ENCODE data around the gene AK6. TPM values are rescaled to one million over a fixed set of nuclear protein-coding genes. Genes with fewer than 3 reads are reported as not detected.

The AK6 gene
- total and polyA plus RNA-seq, 9 of the 15 experiments (the other 6 are each of a cell fraction or from before 2014, with no cell fraction given), result 84.6 to 669 (median 143) TPM

DNA sequence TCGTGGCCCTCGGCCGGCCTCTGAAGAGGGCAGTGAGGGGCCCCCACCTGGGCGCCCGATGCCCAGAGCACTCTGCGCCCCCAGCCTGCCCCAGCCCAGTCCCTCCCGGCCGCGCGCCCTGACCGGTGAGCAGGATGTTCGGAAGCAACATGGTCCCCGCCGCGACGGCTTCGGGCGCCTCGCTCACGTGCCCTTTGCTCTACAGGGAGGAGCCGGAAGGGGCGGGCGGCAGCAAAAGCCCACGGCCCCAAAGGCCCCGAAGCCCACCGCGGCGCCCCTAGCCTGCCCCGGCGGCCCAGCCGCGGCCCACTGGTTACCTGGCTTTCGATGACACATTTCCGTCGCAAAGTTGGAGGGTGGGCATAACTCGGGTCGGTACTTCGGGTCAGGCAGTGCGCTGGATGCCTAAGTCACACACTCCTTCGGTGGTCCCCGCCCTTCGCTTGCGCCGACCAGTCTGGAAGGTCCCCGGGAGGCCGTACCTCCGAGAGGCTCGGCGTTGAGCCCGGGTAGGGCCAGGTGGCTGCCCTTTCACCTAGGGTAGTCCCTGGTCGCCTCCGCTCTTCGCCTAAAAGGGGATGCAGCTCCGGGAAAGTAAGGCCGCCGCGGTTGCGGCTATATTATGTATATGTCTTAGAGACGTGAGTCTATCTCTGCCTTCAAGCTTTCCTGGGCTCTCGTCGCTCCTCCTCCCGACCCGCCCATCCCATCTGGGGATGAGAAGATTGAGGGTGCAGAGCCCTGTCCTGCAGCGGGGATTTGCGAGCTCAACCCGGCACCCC is at the start of gene AK6, which contains the start of the genes RAD17 and TAF9 (continued):
- TF ChIP-seq MGA (IDR thresholded peaks at IDR 0.05) (peak; percentile 86), MEF2D (tag; conservative IDR thresholded peaks at IDR 0.05; ENCODE audit: low read depth) (0 out of 2 replicates have a peak, but pooled peaks have one; percentile 37), TSC22D4 (tag; IDR thresholded peaks at IDR 0.05) (no peak), HSF4 (CRISPR knock-in tag; IDR thresholded peaks at IDR 0.05; ENCODE audit: borderline replicate concordance) (no peak), SOX6 (IDR thresholded peaks at IDR 0.05) (peak; percentile 52; the same call in 1 of the 2 replicates), GABPB1 (CRISPR knock-in tag; IDR thresholded peaks at IDR 0.05) (peak; percentile 93), NR4A1 (CRISPR knock-in tag; IDR thresholded peaks at IDR 0.05) (no peak), NR4A1 (tag; IDR thresholded peaks at IDR 0.05) (peak; percentile 83), SMAD3 (CRISPR knock-in tag; conservative IDR thresholded peaks at IDR 0.05) (peak; percentile 44), NFRKB (IDR thresholded peaks at IDR 0.05; ENCODE audit: low read depth) (peak; percentile 70)
- TF ChIP-seq, protein P1, sequence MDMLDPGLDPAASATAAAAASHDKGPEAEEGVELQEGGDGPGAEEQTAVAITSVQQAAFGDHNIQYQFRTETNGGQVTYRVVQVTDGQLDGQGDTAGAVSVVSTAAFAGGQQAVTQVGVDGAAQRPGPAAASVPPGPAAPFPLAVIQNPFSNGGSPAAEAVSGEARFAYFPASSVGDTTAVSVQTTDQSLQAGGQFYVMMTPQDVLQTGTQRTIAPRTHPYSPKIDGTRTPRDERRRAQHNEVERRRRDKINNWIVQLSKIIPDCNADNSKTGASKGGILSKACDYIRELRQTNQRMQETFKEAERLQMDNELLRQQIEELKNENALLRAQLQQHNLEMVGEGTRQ (CRISPR knock-in tag; IDR thresholded peaks at IDR 0.05), result peak; percentile 94
- TF ChIP-seq, protein P2, sequence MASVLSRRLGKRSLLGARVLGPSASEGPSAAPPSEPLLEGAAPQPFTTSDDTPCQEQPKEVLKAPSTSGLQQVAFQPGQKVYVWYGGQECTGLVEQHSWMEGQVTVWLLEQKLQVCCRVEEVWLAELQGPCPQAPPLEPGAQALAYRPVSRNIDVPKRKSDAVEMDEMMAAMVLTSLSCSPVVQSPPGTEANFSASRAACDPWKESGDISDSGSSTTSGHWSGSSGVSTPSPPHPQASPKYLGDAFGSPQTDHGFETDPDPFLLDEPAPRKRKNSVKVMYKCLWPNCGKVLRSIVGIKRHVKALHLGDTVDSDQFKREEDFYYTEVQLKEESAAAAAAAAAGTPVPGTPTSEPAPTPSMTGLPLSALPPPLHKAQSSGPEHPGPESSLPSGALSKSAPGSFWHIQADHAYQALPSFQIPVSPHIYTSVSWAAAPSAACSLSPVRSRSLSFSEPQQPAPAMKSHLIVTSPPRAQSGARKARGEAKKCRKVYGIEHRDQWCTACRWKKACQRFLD (CRISPR knock-in tag; IDR thresholded peaks at IDR 0.05), result peak; percentile 71

All from K562 (cell line).